Type B pancreatic cell (in vitro differentiated cells): ENCODE data around the gene REEP1. TPM values are rescaled to one million over a fixed set of nuclear protein-coding genes. Genes with fewer than 3 reads are reported as not detected.

ENCODE experiments used
- DNase-seq: peaks from one replicate; pipeline ENCODE4 v3.0.0; 2021; ENCODE audit warnings: mixed read lengths; ENCODE audit not compliant: unreplicated experiment; ENCODE audit errors: extremely low spot score
- H3K27ac Mint-ChIP-seq: 2 replicates; pipeline ENCODE4 v1.8.0; 2021; ENCODE audit warnings: mild to moderate bottlenecking, mixed read lengths
- H3K27me3 Mint-ChIP-seq: 2 replicates; pipeline ENCODE4 v1.8.0; 2021; ENCODE audit warnings: mixed read lengths
- H3K36me3 Mint-ChIP-seq: 2 replicates; pipeline ENCODE4 v1.8.0; 2021; ENCODE audit warnings: mixed read lengths
- H3K4me1 Mint-ChIP-seq: one replicate; pipeline ENCODE4 v1.8.0; 2021; ENCODE audit warnings: mixed read lengths; ENCODE audit not compliant: unreplicated experiment
- H3K4me3 Mint-ChIP-seq: 2 replicates; pipeline ENCODE4 v1.8.0; 2021; ENCODE audit warnings: mild to moderate bottlenecking, mixed read lengths
- H3K9me3 Mint-ChIP-seq: 2 replicates; pipeline ENCODE4 v1.8.0; 2021; ENCODE audit warnings: mixed read lengths
- CTCF ChIP-seq: fragments of 200-600 bp; sonication (generic); conservative IDR thresholded peaks from 2 replicates; pipeline ENCODE4 v1.5.0; 2021; ENCODE audit warnings: antibody characterized with exemption, mild to moderate bottlenecking
- total RNA-seq: library from RNA; stranded (reverse); gene quantifications from 2 replicates; pipeline ENCODE4 v1.2.1, GENCODE V29; 2021; ENCODE audit warnings: low replicate concordance

REEP1 gene
- total RNA-seq, 1 donor from 2014 or later, result 6.4 TPM

GRCh38 chr2:86224645-86225355, 112.6 kb downstream of the REEP1 start:
- Mint-ChIP-seq H3K27me3 (no peaks in the 10 kb centered on the region), H3K4me3 (no peak overlapping the region), H3K4me1 (peaks cover 24% of the 10 kb centered on the region), H3K9me3 (no peaks in the 10 kb centered on the region), H3K36me3 (no peaks in the 10 kb centered on the region), H3K27ac (no peak overlapping the region)
- DNase-seq, result no peak
- TF ChIP-seq CTCF, result no peak

GRCh38 chr2:86223927-86224560, 113.4 kb downstream of the REEP1 start:
- peak overlapping the region; percentile 61 for H3K27ac Mint-ChIP-seq
- TF ChIP-seq CTCF, result no peak
- H3K9me3 Mint-ChIP-seq, result no peaks in the 10 kb centered on the region
- H3K27me3 Mint-ChIP-seq, result no peaks in the 10 kb centered on the region
- no peaks in the 10 kb centered on the region for H3K36me3 Mint-ChIP-seq
- no peak overlapping the region for H3K4me3 Mint-ChIP-seq
- no peak for DNase-seq
- H3K4me1 Mint-ChIP-seq, result peaks cover 20% of the 10 kb centered on the region

DNA sequence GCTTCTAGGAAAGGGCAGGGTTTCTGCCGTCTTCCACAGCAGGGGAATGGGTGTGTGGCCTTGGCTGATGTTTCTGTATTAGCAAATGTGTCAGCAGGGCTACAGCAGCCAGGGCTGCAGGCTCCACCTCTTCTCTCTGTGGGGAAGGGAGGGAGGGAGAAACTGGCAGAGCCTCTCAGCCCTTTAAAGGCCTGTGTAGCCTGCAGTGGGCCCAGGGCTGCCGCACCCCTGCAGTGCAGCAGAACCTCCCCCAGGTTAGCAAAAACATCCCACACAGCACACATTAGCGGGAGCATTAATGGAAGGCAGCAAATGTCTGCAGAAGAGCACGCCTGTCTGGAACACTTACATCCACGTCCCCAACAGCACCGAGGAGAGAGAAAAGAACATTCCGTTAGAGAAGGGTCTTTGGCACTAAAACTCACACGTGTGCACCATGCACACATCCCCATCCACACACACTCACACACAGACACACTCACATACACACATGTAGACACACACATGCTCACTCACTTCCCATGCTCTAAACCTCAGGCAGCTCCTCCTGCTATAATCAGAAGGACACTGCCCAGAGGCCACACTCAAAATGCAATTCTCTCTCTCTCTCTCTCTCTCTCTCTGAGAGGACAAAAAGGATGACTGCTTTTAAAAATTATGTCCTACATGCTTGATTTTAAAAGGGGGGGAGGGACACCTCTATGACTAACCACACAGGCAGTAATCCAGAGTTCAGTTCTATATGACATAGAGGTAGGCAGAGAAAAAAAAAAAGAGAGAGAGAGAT, 114.1 kb downstream of the REEP1 start:
- TF ChIP-seq CTCF, result no peak
- H3K4me1 Mint-ChIP-seq, result peaks cover 16% of the 10 kb centered on the region
- peak overlapping the region; percentile 61 for H3K27ac Mint-ChIP-seq
- no peaks in the 10 kb centered on the region for H3K9me3 Mint-ChIP-seq
- H3K27me3 Mint-ChIP-seq, result no peaks in the 10 kb centered on the region
- peak overlapping the region; percentile 44 for H3K4me3 Mint-ChIP-seq
- DNase-seq, result no peak
- H3K36me3 Mint-ChIP-seq, result no peaks in the 10 kb centered on the region

- DNase-seq, result no peak
- no peaks in the 10 kb centered on the region for H3K9me3 Mint-ChIP-seq
- peak; percentile 98 for TF ChIP-seq CTCF
- no peaks in the 10 kb centered on the region for H3K27me3 Mint-ChIP-seq
- no peaks in the 10 kb centered on the region for H3K36me3 Mint-ChIP-seq
- H3K4me3 Mint-ChIP-seq, result no peak overlapping the region
- H3K4me1 Mint-ChIP-seq, result peaks cover 29% of the 10 kb centered on the region
- peak overlapping the region; percentile 19 for H3K27ac Mint-ChIP-seq
Measured at GRCh38 chr2:86221066-86221684, 116.3 kb downstream of the REEP1 start.

DNA sequence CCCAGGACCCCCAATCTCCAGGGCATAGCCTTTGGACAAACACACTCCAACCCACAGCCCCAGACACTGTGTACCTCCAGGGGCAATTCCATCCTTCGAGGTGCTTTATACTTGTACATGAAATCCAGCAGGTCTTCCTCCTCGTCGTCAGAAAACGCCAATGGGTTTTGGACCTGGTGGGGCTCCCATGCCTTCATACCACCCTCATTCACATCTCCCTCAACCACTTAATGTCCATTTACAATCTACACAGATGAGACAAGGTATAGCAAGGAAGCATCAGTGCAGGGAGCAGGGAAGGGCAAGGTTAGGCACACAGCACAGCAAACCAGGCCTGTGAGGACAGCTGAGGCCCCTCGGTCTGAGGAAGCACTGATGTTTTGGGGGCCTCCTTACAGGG, 117.5 kb downstream of the REEP1 start:
- TF ChIP-seq CTCF, result no peak
- H3K27me3 Mint-ChIP-seq, result no peaks in the 10 kb centered on the region
- peaks cover 29% of the 10 kb centered on the region for H3K4me1 Mint-ChIP-seq
- no peak overlapping the region for H3K27ac Mint-ChIP-seq
- no peaks in the 10 kb centered on the region for H3K36me3 Mint-ChIP-seq
- DNase-seq, result no peak
- no peak overlapping the region for H3K4me3 Mint-ChIP-seq
- no peaks in the 10 kb centered on the region for H3K9me3 Mint-ChIP-seq
